Activated CD4-positive, alpha-beta T cell treated with anti-CD3 and anti-CD28 coated beads, Interleukin-2, amount 50 U/mL, for 16 hours (primary cell): Measurements from ENCODE around the gene PHACTR3.
A peak's percentile ranks its signal among the peaks of the same experiment; 100 is the strongest.
"Not testable (repeated sequence)": the region's sequence is repeated elsewhere in the genome, so short reads cannot be mapped to it uniquely, and the experiment has no call there.

Experiments
- DNase-seq: peaks from one replicate; pipeline ENCODE4 v3.0.0-alpha.2; 2020

The PHACTR3 gene

GRCh38 chr20:59589086-59589684 lies 15.2 kb upstream of the PHACTR3 start:
- DNase-seq, result no peak

GRCh38 chr20:59591061-59591460 lies 13.3 kb upstream of the PHACTR3 start:
- no peak for DNase-seq

- no peak for DNase-seq
Observed at GRCh38 chr20:59596690-59597089, 7.7 kb upstream of the PHACTR3 start.

GRCh38 chr20:59597240-59597639 lies 7.1 kb upstream of the PHACTR3 start:
- no peak for DNase-seq

- DNase-seq, result peak; percentile 43
Observed at GRCh38 chr20:59598625-59599310, 5.6 kb upstream of the PHACTR3 start.

GRCh38 chr20:59599941-59600340 lies 4.4 kb upstream of the PHACTR3 start:
- no peak for DNase-seq

GRCh38 chr20:59600472-59600871 lies 3.9 kb upstream of the PHACTR3 start:
- DNase-seq, result no peak

GRCh38 chr20:59602546-59603080 lies 1.7 kb upstream of the PHACTR3 start:
- DNase-seq, result no peak

GRCh38 chr20:59603176-59603575 lies 1.2 kb upstream of the PHACTR3 start:
- no peak for DNase-seq

GRCh38 chr20:59604741-59605600 lies 631 bp downstream of the PHACTR3 start:
- DNase-seq, result no peak

GRCh38 chr20:59605601-59606364 lies 1.4 kb downstream of the PHACTR3 start:
- DNase-seq, result no peak

- no peak for DNase-seq
Observed at GRCh38 chr20:59606566-59606965, 2.2 kb downstream of the PHACTR3 start.

GRCh38 chr20:59608396-59608795 lies 4.1 kb downstream of the PHACTR3 start:
- DNase-seq, result no peak

GRCh38 chr20:59608871-59609270 lies 4.5 kb downstream of the PHACTR3 start:
- DNase-seq, result no peak

GRCh38 chr20:59611286-59611685 lies 6.9 kb downstream of the PHACTR3 start:
- no peak for DNase-seq

- no peak for DNase-seq
Observed at GRCh38 chr20:59613861-59614260, 9.5 kb downstream of the PHACTR3 start.

- no peak for DNase-seq
Observed at GRCh38 chr20:59614714-59615113, 10.4 kb downstream of the PHACTR3 start.

GRCh38 chr20:59616306-59616705 lies 12.0 kb downstream of the PHACTR3 start:
- no peak for DNase-seq

- no peak for DNase-seq
Observed at GRCh38 chr20:59617221-59617620, 12.9 kb downstream of the PHACTR3 start.

GRCh38 chr20:59618131-59618530 lies 13.8 kb downstream of the PHACTR3 start:
- no peak for DNase-seq

GRCh38 chr20:59618585-59618984 lies 14.2 kb downstream of the PHACTR3 start:
- not testable (repeated sequence) for DNase-seq

- no peak for DNase-seq
Observed at GRCh38 chr20:59620860-59621505, 16.6 kb downstream of the PHACTR3 start.
